NCI-H2196 (cell line): ENCODE results near the gene NUP160.
A peak's percentile ranks its signal among the peaks of the same experiment; 100 is the strongest.
"Not testable (repeated sequence)": the region's sequence is repeated elsewhere in the genome, so short reads cannot be mapped to it uniquely, and the experiment has no call there.

Experiments used
- DNase-seq: peaks from one replicate; lab custom pipeline; 2025; ENCODE audit not compliant: unreplicated experiment; lab: John Stamatoyannopoulos, UW

NUP160 gene

DNA sequence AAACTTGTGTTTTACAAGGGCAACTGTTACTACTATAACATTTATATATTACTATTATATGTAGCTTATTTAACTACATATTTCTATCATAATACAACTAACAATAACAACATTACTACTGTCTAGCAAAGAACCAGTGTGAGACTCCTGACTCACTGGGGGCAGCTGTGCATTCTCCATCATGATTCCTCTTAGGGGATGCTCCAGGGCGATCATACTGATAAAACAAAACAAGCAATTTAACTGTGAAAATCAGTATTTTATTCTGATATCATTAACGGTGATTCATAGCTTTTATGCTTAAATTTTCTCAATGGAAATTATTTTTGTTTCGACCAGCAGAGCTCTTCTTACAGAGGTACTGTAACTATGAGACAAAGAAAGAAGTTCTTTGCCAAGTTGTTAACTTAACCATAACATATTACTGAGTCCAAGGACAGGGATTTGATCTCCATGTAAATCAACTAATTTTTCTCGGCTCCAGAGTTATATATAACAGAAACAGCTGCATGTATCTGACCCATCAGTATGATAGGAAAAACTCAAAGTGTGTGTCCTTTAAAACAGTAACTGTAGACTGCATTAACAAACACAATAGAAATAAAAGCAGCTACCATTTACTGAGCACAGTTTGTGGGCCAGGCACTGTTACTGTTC lies 56.2 kb downstream of the NUP160 start:
- DNase-seq, result no peak

DNA sequence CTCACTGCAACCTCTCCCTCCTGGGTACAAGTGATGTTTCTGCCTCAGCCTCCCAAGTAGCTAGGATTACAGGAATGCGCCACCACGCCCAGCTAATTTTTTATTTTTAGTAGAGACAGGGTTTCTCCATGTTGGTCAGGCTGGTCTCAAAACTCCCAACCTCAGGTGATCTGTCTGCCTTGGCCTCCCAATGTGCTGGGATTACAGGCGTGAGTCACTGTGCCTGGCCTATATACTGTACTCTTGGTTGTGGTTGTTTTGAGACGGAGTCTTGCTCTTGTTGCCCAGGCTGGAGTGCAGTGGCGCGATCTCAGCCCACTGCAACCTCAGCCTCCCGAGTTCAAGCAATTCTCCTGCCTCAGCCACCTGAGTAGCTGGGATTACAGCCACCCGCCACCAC lies 58.1 kb downstream of the NUP160 start:
- DNase-seq, result not testable (repeated sequence)

DNA sequence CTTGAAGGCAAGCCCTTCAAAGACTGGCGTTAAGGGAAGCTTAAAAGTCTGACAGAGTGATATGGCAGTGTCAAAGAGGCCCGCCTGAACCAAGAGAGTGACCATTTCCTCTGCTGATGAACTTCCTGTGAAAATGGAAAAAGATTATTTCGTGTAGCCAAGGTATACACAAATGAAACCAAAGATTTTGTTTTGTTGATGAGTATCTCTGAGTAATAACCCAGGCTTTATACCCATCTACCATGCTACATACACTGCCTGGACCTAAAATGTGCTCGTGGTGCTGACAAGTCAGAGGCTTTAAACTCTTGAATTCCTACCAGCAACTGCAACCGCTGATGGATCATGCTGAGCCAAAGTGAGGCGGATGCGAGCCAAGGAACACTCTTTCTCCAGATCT lies 60.0 kb downstream of the NUP160 start:
- DNase-seq, result no peak

DNA sequence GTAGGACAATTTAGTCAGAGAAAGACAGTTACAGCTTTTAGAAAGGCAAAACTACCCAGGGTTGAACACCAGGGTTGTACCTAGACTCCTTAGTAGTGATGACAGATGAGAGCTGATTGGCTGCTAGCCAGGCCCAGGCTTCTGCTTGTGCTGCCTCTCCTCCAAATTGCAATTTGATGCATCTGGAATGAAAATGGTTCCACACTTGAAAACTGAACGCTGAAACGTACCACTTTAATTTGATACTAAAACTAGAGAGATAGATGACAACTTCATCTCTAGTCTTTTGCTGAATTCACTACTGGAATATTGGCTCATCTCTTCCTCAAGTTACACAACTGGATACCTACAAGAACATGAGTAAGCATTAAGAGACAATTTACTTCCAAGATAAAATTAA lies 61.8 kb downstream of the NUP160 start:
- peak; percentile 41 for DNase-seq

DNA sequence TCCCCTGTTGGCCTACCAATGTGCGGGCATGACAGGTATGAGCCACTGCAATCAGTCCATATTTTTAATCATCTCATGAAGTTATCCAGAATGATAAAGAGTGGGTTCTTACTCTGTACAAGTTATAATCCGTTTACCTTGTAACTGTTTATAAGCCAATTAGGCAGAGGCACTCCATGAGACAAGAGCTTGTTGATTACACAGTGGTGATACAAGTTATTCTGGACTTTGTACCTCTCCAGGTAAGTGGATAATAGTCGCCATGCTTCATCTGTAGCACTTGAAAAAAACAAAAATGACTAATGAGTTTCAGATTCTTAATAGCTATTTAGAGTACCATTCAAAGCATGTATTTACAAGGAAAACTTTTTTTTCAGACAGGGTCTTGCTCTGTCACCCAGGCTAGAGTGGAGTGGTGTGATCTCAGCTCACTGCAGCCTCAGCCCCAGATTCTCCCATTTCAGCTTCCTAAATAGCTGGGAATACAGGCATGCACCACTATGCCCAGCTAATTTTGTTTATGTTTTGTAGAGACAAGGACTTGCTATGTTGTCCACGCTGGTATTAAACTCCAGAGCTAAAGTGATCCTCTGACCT lies 63.3 kb downstream of the NUP160 start:
- no peak for DNase-seq

DNA sequence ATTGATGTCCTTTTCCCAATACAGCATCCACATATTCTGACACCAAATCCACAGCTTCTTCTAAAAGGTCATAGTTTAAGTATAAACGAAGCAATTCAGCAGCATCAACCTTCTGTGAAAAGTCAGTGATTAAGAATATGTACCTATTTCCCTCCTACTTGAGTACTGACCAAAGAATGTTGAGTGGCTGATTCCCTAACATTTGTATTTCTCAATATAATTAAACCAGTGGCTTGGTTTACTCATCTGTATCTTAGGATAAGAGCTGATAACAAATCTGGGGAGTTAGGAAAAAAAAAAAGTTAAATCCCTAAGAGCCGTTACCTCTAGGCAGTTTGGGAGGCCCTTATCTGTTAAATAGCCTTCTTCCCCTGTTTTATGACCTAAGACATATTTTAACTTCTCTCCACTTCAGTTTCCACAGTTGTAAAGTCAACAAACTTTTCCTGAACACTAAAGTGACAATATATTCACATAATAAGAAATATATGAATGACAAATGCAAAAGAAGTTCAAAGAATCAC lies 65.0 kb downstream of the NUP160 start:
- DNase-seq, result no peak

DNA sequence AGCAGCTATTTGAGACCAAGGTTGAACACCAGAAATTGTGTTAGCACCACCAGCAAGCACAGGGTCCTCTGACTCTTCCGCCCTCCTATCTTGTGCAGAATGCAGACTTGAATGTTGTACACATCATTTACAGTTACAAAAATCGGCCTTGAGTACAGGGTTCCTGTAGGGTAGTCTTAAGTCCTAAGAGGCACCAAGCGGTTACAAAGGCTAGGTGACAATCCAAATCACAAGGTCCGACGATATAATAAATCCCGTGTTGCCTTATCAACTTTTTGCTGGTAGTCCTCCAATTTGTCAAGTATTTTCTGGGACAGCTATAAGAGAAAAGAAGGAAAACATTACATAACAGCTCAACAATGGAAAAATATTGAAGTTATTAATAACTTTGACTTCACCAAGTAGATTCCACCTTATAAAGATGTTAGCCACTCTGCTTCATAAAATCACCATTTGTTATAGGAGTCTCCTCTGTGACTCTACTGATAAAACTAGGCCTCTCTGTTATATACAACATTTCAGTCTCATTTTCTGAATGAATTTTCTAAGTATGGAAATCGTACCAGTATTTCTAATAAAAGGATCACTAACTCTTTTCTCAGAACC lies 69.2 kb downstream of the NUP160 start:
- no peak for DNase-seq

DNA sequence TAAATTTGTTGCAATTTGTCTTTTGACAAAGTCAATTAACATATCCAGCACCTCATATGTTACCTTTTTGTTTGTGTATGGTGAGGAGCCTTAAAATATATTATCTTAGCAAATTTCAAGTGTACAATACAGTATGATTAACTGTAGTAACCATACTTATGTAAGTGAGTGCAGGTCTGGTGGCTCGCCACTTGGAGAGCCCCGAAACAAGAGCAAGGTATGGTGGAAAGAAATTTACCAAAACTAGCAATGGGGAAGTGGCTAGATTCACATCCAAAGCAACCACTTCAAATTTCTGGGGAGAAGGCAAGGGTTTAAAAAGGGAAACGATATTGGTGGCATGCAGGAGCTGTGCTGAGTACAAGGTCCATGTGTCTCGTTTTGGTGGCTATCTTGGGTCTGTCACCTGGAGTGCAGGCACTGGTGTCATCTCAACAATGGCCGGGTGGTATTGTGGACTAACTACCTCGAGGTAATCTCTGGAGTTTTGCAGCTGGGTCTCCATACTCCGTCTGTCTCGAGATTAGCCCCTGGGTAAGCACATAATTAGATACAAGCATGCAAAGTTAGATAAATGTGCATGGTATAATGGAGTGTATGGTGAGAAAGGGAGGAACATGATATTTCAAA lies 72.8 kb downstream of the NUP160 start:
- no peak for DNase-seq

DNA sequence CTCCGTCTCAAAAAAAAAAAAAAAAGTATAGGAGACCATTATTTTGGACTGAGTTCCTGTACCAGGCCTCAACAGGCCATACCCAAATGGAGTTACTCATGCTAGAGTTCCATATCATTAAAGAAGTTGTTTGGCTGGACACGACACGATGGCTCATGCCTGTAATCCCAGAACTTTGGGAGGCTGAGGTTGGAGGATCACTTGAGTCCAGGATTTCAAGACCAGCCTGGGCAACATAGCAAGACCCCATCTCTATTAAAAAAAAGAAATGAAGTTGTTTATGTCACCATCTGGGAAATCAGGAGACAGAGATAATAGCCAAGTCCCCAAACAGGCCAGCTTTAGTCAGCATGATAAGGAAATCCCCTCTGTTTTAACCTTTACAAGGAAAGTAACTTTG lies 74.3 kb downstream of the NUP160 start:
- no peak for DNase-seq

DNA sequence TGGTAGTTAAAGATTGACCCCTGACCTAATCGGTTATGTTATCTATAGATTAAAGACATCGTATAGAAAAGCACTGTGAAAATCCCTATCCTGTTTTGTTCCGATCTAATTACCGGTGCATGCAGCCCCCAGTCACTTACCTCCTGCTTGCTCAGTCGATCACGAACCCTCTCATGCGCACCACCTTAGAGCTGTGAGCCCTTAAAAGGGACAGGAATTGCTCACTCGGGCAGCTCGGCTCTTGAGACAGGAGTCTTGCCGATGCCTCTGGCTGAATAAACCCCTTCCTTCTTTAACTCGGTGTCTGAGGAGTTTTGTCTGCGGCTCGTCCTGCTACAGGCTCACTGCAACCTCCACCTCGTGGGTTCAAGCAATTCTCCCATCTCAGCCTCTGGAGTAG lies 78.6 kb downstream of the NUP160 start:
- not testable (repeated sequence) for DNase-seq

DNA sequence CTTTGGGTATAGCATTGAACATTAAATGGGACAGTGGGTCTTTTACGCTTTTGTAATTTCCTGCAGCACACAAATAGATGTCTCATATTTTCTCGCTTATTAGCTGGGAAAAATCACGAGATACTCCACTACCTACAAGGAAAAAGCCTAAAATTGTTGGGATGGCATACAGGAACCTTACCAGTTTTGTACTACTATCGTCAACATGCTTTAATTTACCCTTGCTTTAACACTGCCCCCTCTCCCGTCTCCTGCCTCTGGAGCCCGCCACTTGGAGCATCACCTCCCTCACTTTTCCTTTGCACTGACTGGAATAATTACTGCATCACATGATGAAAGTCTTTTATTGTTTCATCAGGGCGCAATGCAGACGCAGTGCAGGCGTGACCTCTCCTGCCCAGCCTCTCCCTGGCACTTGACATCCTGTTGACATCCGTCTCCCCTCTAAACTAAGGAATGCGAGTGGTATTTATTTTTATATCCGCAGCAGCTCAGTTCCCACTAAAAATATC lies 80.0 kb downstream of the NUP160 start:
- peak; percentile 83 for DNase-seq

DNA sequence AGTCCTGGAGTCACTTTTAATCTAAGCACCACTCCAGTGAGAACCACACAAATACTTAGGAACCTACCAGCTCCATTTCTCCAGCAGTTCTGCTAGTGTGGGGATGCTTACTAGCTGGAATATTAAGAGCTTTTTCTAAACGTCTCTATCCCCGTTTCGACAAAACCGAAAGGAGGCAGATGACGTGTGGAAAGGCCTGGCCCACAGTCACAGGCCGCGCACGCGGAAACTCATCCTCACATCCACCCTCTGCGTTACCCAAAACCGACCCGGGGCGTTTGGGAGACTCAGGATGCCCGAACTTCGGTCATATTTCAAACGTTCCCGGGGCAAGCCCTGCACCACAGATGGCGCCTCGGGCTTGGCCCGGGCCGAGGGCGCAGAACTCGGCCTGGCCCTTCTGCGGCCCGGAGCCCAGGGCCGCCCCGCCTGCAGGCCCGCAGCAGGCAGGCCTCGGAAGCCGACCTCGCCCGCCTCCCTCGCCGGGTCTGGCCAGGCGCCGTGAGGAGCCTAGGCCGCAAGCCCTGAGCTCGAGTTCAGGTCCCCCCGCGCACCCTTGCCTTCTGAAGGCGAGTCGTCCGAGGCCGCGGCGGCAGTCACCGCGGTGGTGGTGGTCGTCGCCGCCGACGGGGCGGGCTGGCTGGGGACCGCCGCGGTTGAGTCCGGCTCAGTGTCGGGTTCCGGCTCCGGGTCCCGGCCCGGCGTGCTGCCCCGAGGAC lies 81.5 kb downstream of the NUP160 start:
- peak; percentile 33 for DNase-seq

DNA sequence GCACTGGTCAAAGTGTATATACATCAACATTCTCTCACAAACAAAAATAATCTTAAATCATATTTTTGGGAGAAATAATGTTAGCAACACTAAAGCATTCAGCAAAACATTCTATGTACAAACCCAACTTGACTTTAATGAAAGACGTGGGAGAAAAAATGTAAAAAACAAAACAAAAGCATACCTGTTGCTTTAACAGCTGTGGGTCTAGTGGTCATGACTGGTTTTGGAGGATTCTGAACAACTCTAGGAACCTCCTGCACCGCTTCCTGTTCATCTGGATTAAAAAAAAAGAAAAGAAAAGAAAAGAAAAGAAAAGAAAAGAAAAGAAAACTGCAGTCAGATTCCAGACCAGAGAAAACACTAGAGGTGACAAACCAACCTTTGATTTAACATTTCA lies 83.1 kb downstream of the NUP160 start:
- DNase-seq, result no peak

DNA sequence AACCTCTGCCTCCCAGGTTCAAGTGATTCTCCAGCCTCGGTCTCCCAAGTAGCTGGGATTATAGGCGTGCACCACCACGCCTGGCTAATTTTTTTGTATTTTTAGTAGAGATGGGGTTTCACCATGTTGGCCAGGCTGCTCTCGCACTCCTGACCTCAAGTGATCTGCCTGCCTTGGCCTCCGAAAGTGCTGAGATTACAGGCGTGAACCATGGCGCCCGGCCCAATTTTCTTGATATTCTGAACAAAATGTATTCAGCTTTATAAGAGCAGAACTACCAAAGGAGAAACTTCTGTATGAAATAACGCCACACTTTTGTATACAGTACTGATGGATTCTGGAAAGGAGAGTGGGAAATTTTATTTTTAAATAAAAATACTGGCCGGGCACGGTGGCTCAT lies 88.9 kb downstream of the NUP160 start:
- not testable (repeated sequence) for DNase-seq

DNA sequence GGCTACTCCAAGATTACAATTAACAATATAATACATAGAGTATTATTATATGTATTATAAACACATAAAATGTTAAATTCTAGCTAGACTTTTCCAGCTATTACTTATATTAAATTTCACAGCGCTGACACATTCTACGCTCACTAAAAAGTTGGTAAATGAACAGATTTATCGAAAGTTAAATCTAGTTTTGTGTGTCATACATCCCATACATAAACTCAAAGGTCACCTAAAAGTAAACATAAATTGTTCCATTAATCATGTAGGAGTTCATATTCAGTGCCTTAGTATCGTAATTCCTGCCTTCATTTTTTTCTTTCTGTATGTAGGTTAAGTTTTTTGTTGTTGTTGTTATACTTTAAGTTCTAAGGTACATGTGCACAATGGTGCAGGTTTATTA lies 91.9 kb downstream of the NUP160 start:
- DNase-seq, result no peak

DNA sequence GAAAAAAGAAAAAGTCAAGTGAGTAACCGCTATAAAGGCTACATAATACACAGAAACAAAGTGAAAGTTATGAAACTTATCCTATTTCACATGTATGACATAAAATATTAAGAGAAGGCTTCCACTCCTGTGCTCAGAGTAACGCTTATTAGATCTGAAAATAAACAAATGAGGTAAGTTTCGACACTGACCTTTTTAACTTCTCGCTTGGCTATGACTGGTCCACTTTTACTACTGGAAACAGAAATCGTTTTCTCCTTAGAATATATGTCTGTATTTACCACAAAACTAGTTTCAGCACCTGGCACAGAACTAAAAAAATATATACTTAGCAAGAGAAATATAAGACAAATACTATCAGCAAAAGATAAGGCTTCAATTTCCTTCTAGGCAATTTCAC lies 97.4 kb downstream of the NUP160 start:
- DNase-seq, result no peak

DNA sequence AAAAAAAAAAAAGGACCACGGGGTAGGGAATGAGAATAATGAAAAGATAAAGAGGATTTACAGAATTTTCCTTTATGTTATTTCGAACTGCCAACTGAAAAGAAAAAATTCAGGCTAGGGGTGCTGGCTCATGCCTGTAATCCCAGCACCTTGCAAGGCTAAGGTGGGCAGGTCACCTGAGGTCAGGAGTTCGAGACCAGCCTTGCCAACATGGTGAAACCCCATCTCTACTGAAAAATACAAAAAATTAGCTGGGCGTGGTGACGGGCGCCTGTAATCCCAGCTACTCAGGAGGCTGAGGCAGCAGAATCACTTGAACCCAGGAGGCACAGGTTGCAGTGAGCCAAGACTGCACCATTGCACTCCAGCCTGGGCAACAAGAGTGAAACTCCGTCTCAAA lies 105.7 kb downstream of the NUP160 start:
- not testable (repeated sequence) for DNase-seq

DNA sequence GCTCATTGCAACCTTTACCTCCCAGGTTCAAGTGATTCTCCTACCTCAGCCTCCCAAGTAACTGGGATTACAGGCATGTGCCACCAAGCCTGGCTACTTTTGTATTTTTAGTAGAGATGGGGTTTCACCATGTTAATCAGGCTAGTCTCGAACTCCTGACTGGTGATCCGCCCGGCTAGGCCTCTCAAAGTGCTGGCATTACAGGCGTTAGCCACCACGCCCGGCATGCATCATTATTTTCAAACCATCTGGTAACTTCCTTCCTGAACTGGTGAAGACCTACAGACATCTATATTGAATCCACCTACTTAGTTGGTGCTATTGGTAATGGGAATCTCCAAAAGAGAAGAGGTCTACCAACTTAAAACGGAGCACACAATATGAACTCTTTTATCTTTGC lies 110.3 kb downstream of the NUP160 start:
- not testable (repeated sequence) for DNase-seq

DNA sequence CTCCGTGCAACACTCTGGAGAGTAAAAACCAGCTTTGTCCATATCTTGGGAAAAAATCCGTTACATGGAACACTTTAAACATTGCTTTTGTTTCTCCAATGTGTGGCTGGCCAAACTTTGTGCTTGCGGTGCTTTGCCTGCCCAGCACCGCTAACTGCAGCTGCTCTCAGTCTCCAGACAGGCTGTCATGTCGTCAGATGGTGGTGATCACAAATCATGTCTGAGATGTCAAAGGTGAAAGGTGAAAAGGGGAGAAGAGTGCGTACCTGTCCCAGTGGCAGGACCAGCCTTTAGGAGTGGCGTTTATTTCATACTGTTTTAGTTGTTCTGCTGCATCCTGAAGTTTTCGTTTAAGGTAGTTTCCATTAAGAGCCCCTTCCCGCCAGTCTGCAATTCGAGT lies 115.9 kb downstream of the NUP160 start:
- no peak for DNase-seq

DNA sequence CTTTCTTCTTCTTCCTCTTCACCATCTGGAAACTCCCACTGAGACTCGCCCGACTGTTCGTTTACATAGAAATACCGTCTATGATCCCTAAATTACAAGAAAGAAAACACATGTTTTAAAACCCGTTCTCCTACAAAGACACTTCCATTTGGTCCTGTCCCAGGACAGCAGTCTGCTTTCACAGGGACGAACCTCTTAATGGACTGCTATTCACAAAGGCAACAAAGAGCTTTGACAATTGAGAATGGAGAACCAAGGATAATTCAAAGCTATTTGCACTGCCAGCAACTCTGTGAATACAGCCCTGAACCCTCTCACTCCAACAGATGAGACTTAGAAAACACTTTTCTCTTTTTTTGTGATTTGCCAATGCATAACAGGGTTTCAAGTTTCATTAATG lies 116.7 kb downstream of the NUP160 start:
- DNase-seq, result no peak
